Mesothelial cell of epicardium (in vitro differentiated cells): ENCODE data around the gene DONSON. TPM values are rescaled to one million over a fixed set of nuclear protein-coding genes. Genes with fewer than 3 reads are reported as not detected.

Experiments used
- DNase-seq, 2 experiments: peaks; one replicate each; pipeline ENCODE4 v3.0.0; 2021; ENCODE audit warnings: low spot score in 2 of 2; ENCODE audit not compliant: unreplicated experiment in 2 of 2
- H3K27ac Mint-ChIP-seq: 2 replicates; pipeline ENCODE4 v1.8.0; 2021; ENCODE audit warnings: mixed read lengths
- H3K27me3 Mint-ChIP-seq: 2 replicates; pipeline ENCODE4 v1.8.0; 2021; ENCODE audit warnings: low read depth, mixed read lengths
- H3K36me3 Mint-ChIP-seq: 2 replicates; pipeline ENCODE4 v1.8.0; 2021; ENCODE audit warnings: mixed read lengths
- H3K4me1 Mint-ChIP-seq: 2 replicates; pipeline ENCODE4 v1.8.0; 2021; ENCODE audit warnings: mixed read lengths
- H3K4me3 Mint-ChIP-seq: 2 replicates; pipeline ENCODE4 v1.8.0; 2021; ENCODE audit warnings: mild to moderate bottlenecking, moderate library complexity, mixed read lengths
- H3K9me3 Mint-ChIP-seq: 2 replicates; pipeline ENCODE4 v1.8.0; 2021; ENCODE audit warnings: mixed read lengths
- CTCF ChIP-seq: fragments of 200-600 bp; sonication (generic); IDR thresholded peaks from one replicate; pipeline ENCODE4 v1.5.0; 2021; ENCODE audit warnings: antibody characterized with exemption; ENCODE audit not compliant: unreplicated experiment
- total RNA-seq: library from RNA; stranded (reverse); gene quantifications from 3 replicates; pipeline ENCODE4 v1.2.1, GENCODE V29; 2021

Gene DONSON
- total RNA-seq, 1 donor from 2014 or later = 21.8 TPM

GRCh38 chr21:33549848-33550771 is 38.4 kb downstream of the DONSON start:
- Mint-ChIP-seq H3K9me3 (peaks cover 11% of the 10 kb centered on the region), H3K27me3 (no peaks in the 10 kb centered on the region), H3K4me1 (peaks cover 15% of the 10 kb centered on the region), H3K36me3 (peaks cover 53% of the 10 kb centered on the region), H3K4me3 (no peak overlapping the region), H3K27ac (no peak overlapping the region)
- no peak for TF ChIP-seq CTCF
- DNase-seq = no peak

- H3K4me3 Mint-ChIP-seq = no peak overlapping the region
- H3K27me3 Mint-ChIP-seq = no peaks in the 10 kb centered on the region
- DNase-seq = no peak
- H3K27ac Mint-ChIP-seq = peak overlapping the region; percentile 40
- peaks cover 23% of the 10 kb centered on the region for H3K36me3 Mint-ChIP-seq
- H3K9me3 Mint-ChIP-seq = no peaks in the 10 kb centered on the region
- peaks cover 30% of the 10 kb centered on the region for H3K4me1 Mint-ChIP-seq
- no peak for TF ChIP-seq CTCF
These were observed 42.4 kb downstream of the DONSON start for GRCh38 chr21:33546086-33546485.

- H3K4me3 Mint-ChIP-seq = peak overlapping the region; percentile 89
- peaks cover 15% of the 10 kb centered on the region for H3K36me3 Mint-ChIP-seq
- H3K9me3 Mint-ChIP-seq = no peaks in the 10 kb centered on the region
- TF ChIP-seq CTCF = no peak
- H3K27me3 Mint-ChIP-seq = no peaks in the 10 kb centered on the region
- H3K4me1 Mint-ChIP-seq = peaks cover 39% of the 10 kb centered on the region
- DNase-seq = no peak
- peak overlapping the region; percentile 100 for H3K27ac Mint-ChIP-seq
These were observed 43.9 kb downstream of the DONSON start for GRCh38 chr21:33544451-33545195.

GRCh38 chr21:33543505-33544129 is 44.9 kb downstream of the DONSON start:
- TF ChIP-seq CTCF = no peak
- Mint-ChIP-seq H3K4me1 (peaks cover 39% of the 10 kb centered on the region), H3K36me3 (peaks cover 10% of the 10 kb centered on the region), H3K27me3 (no peaks in the 10 kb centered on the region), H3K4me3 (peak overlapping the region; percentile 89), H3K27ac (peak overlapping the region; percentile 100), H3K9me3 (no peaks in the 10 kb centered on the region)
- peak; percentile 63 to 75 for DNase-seq

- Mint-ChIP-seq H3K4me3 (peak within 1 kb of the TSS; percentile 89), H3K36me3 (peaks cover 10% of the 10 kb centered on the region), H3K27me3 (no peaks in the 10 kb centered on the region), H3K9me3 (no peaks in the 10 kb centered on the region), H3K4me1 (peaks cover 39% of the 10 kb centered on the region), H3K27ac (peak within 1 kb of the TSS; percentile 100)
- peak; percentile 96 for DNase-seq
- no peak for TF ChIP-seq CTCF
These were observed 45.6 kb downstream of the DONSON start, which contains the start of gene SON for GRCh38 chr21:33542640-33543504. SON (plus strand) TSS chr21:33543038; CDS start chr21:33543093, 55 bp downstream.
